Lower leg skin (tissue), 4 donors: ENCODE data around the gene DIP2C. TPM values are rescaled to one million over a fixed set of nuclear protein-coding genes. Genes with fewer than 3 reads are reported as not detected.

ENCODE experiments used
- DNase-seq, 2 donors: peaks; one replicate each; pipeline ENCODE4 v3.0.0-alpha.2; 2019; ENCODE audit warnings: low spot score in 2 of 2
- H3K4me3 ChIP-seq: fragments of 200-600 bp; sonication (generic); 2 replicates; pipeline ENCODE4 v1.5.1; 2017; ENCODE audit warnings: mild to moderate bottlenecking, low read depth; ENCODE audit not compliant: poor library complexity, severe bottlenecking
- CTCF ChIP-seq, 3 donors: fragments of 450-650 bp; IDR thresholded peaks; one replicate each; pipeline ENCODE4 v1.5.1; 2016; ENCODE audit warnings: antibody characterized with exemption in 3 of 3, mild to moderate bottlenecking in 3 of 3, moderate library complexity in 2 of 3
- POLR2A ChIP-seq, 2 donors: fragments of 450-650 bp; IDR thresholded peaks; one replicate each; pipeline ENCODE4 v1.6.1; 2016 to 2017; ENCODE audit warnings: antibody characterized with exemption in 2 of 2, mild to moderate bottlenecking in 1 of 2, moderate library complexity in 1 of 2
- WGBS, 2 donors: methylation state at CpG; one replicate each; pipeline ENCODE4 v1.1.5; 2018; 5-methylcytosine and 5-hydroxymethylcytosine counted together
- intact Hi-C: fragments of 100-400 bp; cut with DNase I; formaldehyde crosslinking; loops from one replicate; pipeline ENCODE4 v1.15.0; 2023; ENCODE audit warnings: low total_unique reads
- total RNA-seq, 4 donors: library from RNA; depleted of rRNA; stranded (reverse); fragments of >200 nt; gene quantifications; one replicate each; pipeline ENCODE4 v1.1.0, GENCODE V29; 2016

Gene DIP2C
- total RNA-seq, 4 donors from 2014 or later = 6.2 to 14.7 (median 10.6) TPM

GRCh38 chr10:472241-472910, 217.1 kb downstream of the DIP2C start:
- H3K4me3 ChIP-seq = no peak overlapping the region
- WGBS, 2 donors = 86 to 92% methylated on average over 31 of the region's 31 CpGs
- DNase-seq = peak in 1 of 2 donors; percentile 60
- TF ChIP-seq POLR2A (IDR thresholded peaks at IDR 0.05) (no peak), CTCF (IDR thresholded peaks at IDR 0.05) (no peak)
- intact Hi-C loops = no loop called here

GRCh38 chr10:470339-471003, 219.0 kb downstream of the DIP2C start:
- DNase-seq = peak in 1 of 2 donors; percentile 74
- 90 to 91% methylated on average over 20 of the region's 20 CpGs for WGBS, 2 donors

GRCh38 chr10:469947-470338, 219.5 kb downstream of the DIP2C start:
- H3K4me3 ChIP-seq = no peak overlapping the region
- DNase-seq = no peak
- TF ChIP-seq CTCF (IDR thresholded peaks at IDR 0.05) (no peak), POLR2A (IDR thresholded peaks at IDR 0.05) (no peak)
- 92 to 93% methylated on average over 10 of the region's 10 CpGs for WGBS, 2 donors
- intact Hi-C loops = no loop called here

More at GRCh38 chr10:470339-471003, 219.0 kb downstream of the DIP2C start:
- TF ChIP-seq POLR2A (IDR thresholded peaks at IDR 0.05) = no peak
- no peak for TF ChIP-seq CTCF (IDR thresholded peaks at IDR 0.05)
- no peak overlapping the region for H3K4me3 ChIP-seq
- intact Hi-C loops = no loop called here

- no peak for DNase-seq
- no peak for TF ChIP-seq CTCF (IDR thresholded peaks at IDR 0.05)
- intact Hi-C loops = no loop called here
Observed at GRCh38 chr10:459743-460142, 229.7 kb downstream of the DIP2C start.

GRCh38 chr10:458421-458851, 231.0 kb downstream of the DIP2C start:
- intact Hi-C loops = no loop called here
- no peak overlapping the region for H3K4me3 ChIP-seq
- peak in 1 of 2 donors; percentile 80 for DNase-seq
- WGBS, 2 donors = 89 to 96% methylated on average over 21 of the region's 21 CpGs
- TF ChIP-seq CTCF (IDR thresholded peaks at IDR 0.05) (no peak), POLR2A (IDR thresholded peaks at IDR 0.05) (no peak)

More at GRCh38 chr10:459743-460142, 229.7 kb downstream of the DIP2C start:
- 94 to 95% methylated on average over 12 of the region's 12 CpGs for WGBS, 2 donors
- no peak overlapping the region for H3K4me3 ChIP-seq
